Left ventricle myocardium inferior (tissue), 1 donor: ENCODE results near the gene HAPLN3. TPM values are rescaled to one million over a fixed set of nuclear protein-coding genes. Genes with fewer than 3 reads are reported as not detected.
A peak's percentile ranks its signal among the peaks of the same experiment; 100 is the strongest.

Source experiments
- DNase-seq: peaks from one replicate; pipeline ENCODE4 v3.0.0-alpha.2; 2020
- H3K27ac ChIP-seq: fragments of 200-600 bp; replicated peaks from 2 replicates; pipeline ENCODE4 v1.8.0; 2021
- H3K27me3 ChIP-seq: fragments of 200-600 bp; 2 replicates; pipeline ENCODE4 v1.8.0; 2021; ENCODE audit warnings: low read depth
- H3K36me3 ChIP-seq: fragments of 200-600 bp; 2 replicates; pipeline ENCODE4 v1.8.0; 2021
- H3K4me1 ChIP-seq: fragments of 200-600 bp; 2 replicates; pipeline ENCODE4 v1.8.0; 2021
- H3K4me3 ChIP-seq: fragments of 200-600 bp; 2 replicates; pipeline ENCODE4 v1.8.0; 2021; ENCODE audit warnings: mild to moderate bottlenecking, moderate library complexity
- H3K9me3 ChIP-seq: fragments of 200-600 bp; replicated peaks from 2 replicates; pipeline ENCODE4 v1.8.0; 2021
- CTCF ChIP-seq: fragments of 200-600 bp; IDR thresholded peaks from 2 replicates; pipeline ENCODE4 v1.8.0; 2021; ENCODE audit warnings: antibody characterized with exemption, mild to moderate bottlenecking, borderline replicate concordance
- intact Hi-C: fragments of 100-400 bp; cut with micrococcal nuclease; formaldehyde crosslinking; loops from one replicate; pipeline ENCODE4 v1.11.0; 2022
- total RNA-seq: library from RNA; stranded (reverse); fragmentation: NEBNext Ultra II Directional; extraction: Animal tissue kit (Norgen Biotek cat#: 25700); gene quantifications from one replicate; pipeline ENCODE4 v1.2.1, GENCODE V29; 2021
- donor health status: DM: no; HTN: yes; CAD: no; lungs with severe emphysema.

The HAPLN3 gene
- total RNA-seq, 1 donor from 2014 or later = 3.2 TPM

DNA sequence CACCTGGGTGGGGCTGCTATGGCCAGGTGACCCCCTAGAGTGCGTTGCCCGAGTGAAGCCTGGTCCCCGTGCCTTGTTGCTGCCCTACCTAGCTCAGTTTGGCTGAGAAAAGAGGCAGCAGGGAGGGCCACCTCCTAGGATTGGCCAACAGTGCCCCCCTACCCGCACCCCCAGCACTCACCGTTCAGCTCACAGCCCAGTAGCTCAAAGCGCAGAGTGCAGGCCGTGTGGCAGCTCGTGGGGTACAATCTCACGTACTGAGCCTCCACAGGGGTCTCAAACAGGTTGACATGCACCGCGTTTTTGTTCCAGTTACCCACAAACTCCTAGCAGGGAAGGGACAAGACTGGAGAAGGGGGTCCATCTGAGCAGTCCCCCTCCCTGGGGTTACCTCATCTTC is 10.2 kb upstream of the HAPLN3 start:
- no peak for DNase-seq
- peaks cover 96% of the 10 kb centered on the region for H3K4me1 ChIP-seq
- no peaks in the 10 kb centered on the region for H3K27me3 ChIP-seq
- intact Hi-C loops = loop anchor here (10.0 kb wide), 1 partner anchor 269 kb away; no protein-coding TSS in a partner anchor
- no peaks in the 10 kb centered on the region for H3K9me3 ChIP-seq
- H3K27ac ChIP-seq = peak overlapping the region; percentile 95
- H3K36me3 ChIP-seq = peaks cover 84% of the 10 kb centered on the region
- TF ChIP-seq CTCF = no peak
- H3K4me3 ChIP-seq = no peak overlapping the region

GRCh38 chr15:88904624-88905327 is 9.4 kb upstream of the HAPLN3 start:
- no peaks in the 10 kb centered on the region for H3K27me3 ChIP-seq
- intact Hi-C loops = loop anchor here (5.0 to 10.0 kb wide), 3 partner anchors 98 to 270 kb away; no protein-coding TSS in a partner anchor
- TF ChIP-seq CTCF = peak; percentile 100
- peaks cover 93% of the 10 kb centered on the region for H3K4me1 ChIP-seq
- no peaks in the 10 kb centered on the region for H3K9me3 ChIP-seq
- DNase-seq = peak; percentile 85
- H3K4me3 ChIP-seq = no peak overlapping the region
- H3K27ac ChIP-seq = peak overlapping the region; percentile 95
- peaks cover 87% of the 10 kb centered on the region for H3K36me3 ChIP-seq

DNA sequence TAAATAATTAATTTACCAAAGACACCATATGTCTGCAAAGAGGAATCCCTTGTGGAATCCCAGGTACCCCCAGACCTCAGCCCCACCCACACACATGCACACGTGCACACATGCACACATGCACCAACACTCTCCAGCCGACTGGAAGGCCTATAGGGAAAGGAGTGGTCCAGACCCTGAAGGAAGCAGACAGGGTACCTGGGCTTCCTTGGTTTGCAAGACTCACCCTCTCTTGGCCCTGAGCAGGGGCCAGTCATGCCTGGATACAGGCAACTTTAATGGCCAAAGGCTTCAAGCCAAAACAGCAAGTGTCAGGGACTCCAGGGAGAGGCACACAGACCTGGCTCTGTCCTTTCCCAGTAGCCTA is 8.9 kb upstream of the HAPLN3 start:
- DNase-seq = no peak
- H3K27ac ChIP-seq = peak overlapping the region; percentile 95
- TF ChIP-seq CTCF = no peak
- H3K27me3 ChIP-seq = no peaks in the 10 kb centered on the region
- H3K36me3 ChIP-seq = peaks cover 87% of the 10 kb centered on the region
- intact Hi-C loops = loop anchor here (5.0 to 10.0 kb wide), 3 partner anchors 98 to 271 kb away; no protein-coding TSS in a partner anchor
- no peak overlapping the region for H3K4me3 ChIP-seq
- no peaks in the 10 kb centered on the region for H3K9me3 ChIP-seq
- peaks cover 92% of the 10 kb centered on the region for H3K4me1 ChIP-seq

DNA sequence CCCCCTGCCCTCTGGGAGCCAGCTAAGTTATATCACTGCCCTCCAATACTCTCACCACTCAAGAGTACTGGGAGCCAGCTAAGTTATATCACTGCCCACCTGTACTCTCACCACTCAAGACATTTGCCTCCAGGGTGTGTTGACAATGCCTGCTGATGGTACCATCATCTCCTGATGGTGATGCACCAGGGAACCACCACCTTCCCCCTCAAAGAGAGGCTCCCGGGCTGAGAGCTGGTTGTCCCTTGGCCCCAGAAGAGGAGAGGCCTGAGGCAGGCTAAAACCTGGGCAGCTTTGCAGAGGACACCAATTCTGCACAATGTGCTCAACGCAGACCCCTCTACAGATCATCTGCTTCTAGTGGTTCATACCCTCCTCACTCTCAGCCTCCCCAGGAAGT is 7.5 kb upstream of the HAPLN3 start:
- DNase-seq = no peak
- Histone ChIP-seq H3K4me1 (peaks cover 92% of the 10 kb centered on the region), H3K4me3 (no peak overlapping the region), H3K36me3 (peaks cover 80% of the 10 kb centered on the region), H3K27me3 (no peaks in the 10 kb centered on the region), H3K9me3 (no peaks in the 10 kb centered on the region), H3K27ac (no peak overlapping the region)
- no peak for TF ChIP-seq CTCF
- intact Hi-C loops = loop anchor here (5.0 to 10.0 kb wide), 3 partner anchors 99 to 272 kb away; no protein-coding TSS in a partner anchor

- intact Hi-C loops = loop anchor here (5.0 to 10.0 kb wide), 3 partner anchors 100 to 272 kb away; no protein-coding TSS in a partner anchor
- Histone ChIP-seq H3K9me3 (no peaks in the 10 kb centered on the region), H3K4me3 (no peak overlapping the region), H3K27ac (no peak overlapping the region), H3K36me3 (peaks cover 78% of the 10 kb centered on the region), H3K4me1 (peaks cover 92% of the 10 kb centered on the region), H3K27me3 (no peaks in the 10 kb centered on the region)
- no peak for TF ChIP-seq CTCF
- DNase-seq = no peak
Observed at GRCh38 chr15:88902221-88902835, 7.0 kb upstream of the HAPLN3 start.
